HG03045 (cell line): Measurements from ENCODE around the gene HDAC5.
A peak's percentile ranks its signal among the peaks of the same experiment; 100 is the strongest.
"Not testable (repeated sequence)": the region's sequence is repeated elsewhere in the genome, so short reads cannot be mapped to it uniquely, and the experiment has no call there.

Source experiments
- ATAC-seq: cut with Tn5 transposase; IDR thresholded peaks from one replicate; pipeline ENCODE4 v1.9.1; 2021; ENCODE audit warnings: mild to moderate bottlenecking, moderate library complexity; ENCODE audit not compliant: unreplicated experiment

Gene HDAC5

GRCh38 chr17:44133918-44134476 is 10.6 kb upstream of the HDAC5 start:
- ATAC-seq, result no peak

- ATAC-seq, result no peak
Observed at GRCh38 chr17:44132275-44132821, 8.9 kb upstream of the HDAC5 start.

DNA sequence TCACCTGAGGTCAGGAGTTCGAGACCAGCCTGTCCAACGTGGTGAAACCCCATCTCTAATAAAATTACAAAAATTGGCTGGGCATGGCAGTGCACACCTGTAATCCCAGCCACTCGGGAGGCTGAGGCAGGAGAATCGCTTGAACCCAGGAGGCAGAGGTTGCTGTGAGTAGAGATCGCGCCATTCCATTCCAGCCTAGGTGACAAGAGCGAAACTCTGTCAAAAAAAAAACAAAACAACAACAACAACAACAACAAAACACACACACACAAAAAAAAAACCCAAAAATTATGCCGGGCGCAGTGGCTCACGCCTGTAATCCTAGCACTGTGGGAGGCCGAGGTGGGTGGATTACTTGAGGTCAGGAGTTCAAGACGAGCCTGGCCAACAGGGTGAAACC is 7.9 kb upstream of the HDAC5 start:
- ATAC-seq, result not testable (repeated sequence)

GRCh38 chr17:44130693-44131349 is 7.4 kb upstream of the HDAC5 start:
- ATAC-seq, result no peak

DNA sequence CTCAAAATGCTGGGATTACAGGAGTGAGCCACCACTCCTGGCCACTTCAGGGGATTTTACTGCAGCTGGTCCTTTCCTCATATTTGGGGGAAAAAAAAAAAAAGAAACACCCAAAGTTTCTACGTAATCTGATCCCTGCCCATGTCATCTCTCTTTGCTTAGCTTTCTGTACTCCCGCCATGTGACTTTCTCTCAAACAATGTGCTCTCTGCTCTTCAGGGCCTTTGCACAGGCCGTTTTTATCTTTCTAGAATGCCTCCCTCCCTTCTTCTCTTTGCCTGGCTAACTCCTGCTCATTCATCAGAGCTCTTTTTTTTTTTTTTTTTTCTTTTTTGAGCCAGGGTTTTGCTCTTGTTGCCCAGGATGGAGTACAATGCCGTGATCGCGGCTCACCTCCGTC is 4.9 kb upstream of the HDAC5 start:
- no peak for ATAC-seq

- ATAC-seq, result no peak
Observed at GRCh38 chr17:44124118-44124438, 637 bp upstream of the HDAC5 start.

- ATAC-seq, result peak; percentile 28
Observed at GRCh38 chr17:44122816-44123355, 555 bp downstream of the HDAC5 start.

DNA sequence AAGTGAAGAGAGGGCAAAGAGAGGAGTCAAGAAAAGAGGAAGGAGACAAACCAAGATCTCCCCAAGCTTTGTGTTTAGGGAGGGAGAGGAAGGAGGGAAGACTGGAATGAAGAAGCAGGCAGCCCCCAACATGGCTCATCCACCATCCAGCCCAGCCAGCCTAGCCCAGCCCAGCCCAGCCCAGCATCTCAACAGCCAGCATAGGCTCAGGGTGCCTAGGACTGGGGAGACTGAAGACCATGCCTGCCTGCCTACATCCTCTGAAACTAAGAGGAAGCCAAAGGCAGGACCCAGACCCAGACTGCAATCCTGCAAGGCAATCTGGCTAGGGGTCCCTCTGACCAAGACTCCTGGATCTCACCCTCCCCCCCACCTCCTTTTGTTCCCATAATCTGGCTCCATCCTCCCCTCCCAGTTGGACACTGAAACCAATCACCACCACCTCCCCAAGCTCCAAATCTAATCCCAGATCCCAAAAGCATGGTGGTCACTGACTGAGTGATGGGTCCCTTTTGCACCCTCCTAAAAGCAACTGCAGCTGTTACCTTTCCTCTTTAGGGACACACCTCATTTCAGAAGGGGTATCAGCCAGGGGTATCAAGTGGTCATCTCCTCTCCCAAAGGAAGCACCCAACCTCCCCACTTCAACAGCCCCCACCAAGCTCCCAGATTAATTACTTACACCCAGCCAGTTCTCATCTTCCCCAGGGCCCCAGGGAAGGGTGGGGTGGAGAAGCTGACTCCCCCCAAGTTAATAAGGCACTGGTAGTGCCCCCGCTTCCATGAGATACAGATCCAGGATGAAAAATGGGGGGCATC is 1.2 kb downstream of the HDAC5 start:
- ATAC-seq, result no peak

DNA sequence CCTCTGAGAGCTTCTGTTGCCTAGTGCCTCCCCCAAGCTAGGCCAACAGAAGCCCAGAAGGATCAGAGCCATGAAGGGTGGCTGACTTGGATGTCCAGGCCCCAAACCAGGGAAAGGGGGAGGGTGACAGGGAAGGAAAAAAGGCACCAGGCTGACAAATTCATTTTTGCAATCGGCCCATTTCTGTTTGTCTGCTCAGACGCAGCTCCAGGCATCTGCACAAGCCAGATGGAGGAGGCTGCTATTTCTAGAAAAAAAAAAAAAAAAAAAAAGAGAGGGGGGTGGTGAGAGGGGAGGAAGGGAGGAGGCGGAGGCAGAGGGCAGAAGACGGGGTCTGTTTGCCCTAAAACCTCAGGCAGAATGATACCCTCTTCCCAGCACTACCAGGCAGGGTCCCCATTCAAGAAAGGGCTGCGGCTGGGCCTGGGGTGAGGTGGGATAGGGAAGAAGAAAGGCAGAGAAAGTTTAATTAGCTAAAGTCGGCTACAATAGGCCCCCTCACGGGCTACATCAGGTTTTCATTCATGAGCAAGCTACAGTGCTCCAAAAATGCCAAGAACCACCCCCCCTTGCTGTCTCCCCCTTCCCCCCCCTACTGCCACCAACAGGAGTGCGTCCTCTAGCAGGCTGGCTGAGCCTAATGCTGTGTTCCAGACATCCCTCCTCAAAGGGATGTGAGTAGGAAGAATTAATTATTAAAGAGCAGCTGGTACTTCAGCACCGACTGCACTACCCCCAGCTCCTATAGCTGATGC is 2.4 kb downstream of the HDAC5 start:
- ATAC-seq, result no peak

GRCh38 chr17:44120281-44120680 is 3.2 kb downstream of the HDAC5 start:
- not testable (repeated sequence) for ATAC-seq

- no peak for ATAC-seq
Observed at GRCh38 chr17:44119798-44120197, 3.6 kb downstream of the HDAC5 start.

GRCh38 chr17:44119062-44119461 is 4.4 kb downstream of the HDAC5 start:
- no peak for ATAC-seq

DNA sequence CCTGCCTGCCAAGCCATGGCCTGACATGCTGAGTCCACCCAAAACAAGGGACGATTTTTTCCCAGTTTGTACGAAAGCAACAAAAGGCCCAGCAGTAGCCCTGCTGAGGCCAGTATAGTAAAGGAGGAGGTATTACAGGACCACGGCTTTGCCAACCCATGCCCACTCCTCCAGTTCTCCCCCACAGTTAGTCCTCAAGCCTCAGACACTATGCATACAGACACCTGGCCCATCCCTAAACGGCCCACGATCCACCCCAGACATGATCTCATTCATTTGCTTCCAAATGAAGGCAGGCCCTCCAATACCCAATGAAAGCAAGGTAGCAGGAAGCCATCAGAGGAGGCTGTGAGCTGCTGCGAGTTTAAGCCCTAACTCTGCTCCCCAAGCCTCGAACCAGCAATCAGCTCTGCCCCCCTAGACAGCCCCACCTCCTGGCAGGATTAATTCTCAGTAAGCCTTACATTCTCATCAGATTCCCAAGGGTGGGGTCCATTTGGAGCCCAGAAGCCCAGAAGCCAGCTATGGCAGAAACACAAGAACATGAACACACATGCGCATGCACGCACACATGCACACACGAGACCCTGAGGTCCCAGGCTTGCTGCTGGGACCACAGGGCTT is 4.9 kb downstream of the HDAC5 start:
- no peak for ATAC-seq

DNA sequence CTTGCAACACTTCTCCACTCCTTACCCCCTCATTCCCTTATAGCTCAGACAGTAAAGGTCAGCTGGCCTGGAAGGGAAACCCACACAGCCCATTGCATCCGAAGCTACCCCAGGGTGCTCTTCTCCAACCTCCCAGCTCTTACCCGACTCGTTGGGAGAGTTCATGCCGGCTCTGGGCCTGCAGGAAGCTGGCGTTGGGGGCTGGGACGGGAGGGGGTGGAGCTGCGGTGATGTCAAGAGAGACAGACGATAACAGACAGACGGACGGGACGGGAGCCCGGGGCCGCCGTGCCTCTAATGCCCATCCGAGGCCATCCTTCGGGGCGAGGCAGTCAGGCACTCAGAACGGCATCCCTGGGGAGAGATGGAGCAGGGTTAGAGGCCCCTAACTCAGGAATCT is 6.1 kb downstream of the HDAC5 start:
- no peak for ATAC-seq

DNA sequence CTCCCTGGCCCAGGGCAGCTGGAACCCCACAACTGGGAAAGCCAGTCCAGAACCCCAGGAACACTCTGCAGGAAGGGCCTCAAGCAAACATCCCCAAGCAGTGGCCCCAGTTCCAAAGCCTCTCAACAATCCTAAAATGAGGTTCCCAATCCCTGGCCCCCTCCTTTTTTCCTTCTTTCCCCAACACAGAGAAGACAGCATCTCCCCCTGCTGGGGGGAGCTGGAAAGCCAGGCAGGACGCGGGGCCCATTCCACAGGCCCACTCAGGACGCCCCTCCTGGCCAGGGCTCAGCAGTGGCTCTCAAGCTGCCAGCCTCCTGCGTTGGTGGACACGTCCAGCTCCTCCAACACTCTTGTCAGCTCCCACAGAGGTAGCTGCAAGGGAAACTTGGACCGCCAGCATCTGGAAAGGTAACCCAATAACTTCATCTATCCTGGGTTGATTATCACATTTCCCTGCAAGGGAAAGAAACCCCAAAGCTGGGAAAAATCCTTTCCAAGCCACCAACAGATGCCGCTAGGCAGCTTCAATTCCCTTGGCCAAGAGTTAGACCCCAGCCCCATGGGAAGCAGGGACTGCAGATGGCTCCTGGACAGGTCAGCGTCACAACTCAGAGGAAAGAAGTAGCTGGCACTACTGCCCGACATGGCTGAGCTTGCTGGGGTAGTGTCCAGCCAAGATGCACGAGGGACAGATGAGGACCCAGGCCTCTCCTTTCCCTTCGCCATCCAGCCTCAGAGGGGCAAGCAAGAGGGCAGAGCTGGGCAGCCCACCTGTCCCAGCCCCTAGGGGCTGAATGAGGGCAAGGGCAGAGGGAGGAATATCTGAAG is 7.6 kb downstream of the HDAC5 start:
- no peak for ATAC-seq

DNA sequence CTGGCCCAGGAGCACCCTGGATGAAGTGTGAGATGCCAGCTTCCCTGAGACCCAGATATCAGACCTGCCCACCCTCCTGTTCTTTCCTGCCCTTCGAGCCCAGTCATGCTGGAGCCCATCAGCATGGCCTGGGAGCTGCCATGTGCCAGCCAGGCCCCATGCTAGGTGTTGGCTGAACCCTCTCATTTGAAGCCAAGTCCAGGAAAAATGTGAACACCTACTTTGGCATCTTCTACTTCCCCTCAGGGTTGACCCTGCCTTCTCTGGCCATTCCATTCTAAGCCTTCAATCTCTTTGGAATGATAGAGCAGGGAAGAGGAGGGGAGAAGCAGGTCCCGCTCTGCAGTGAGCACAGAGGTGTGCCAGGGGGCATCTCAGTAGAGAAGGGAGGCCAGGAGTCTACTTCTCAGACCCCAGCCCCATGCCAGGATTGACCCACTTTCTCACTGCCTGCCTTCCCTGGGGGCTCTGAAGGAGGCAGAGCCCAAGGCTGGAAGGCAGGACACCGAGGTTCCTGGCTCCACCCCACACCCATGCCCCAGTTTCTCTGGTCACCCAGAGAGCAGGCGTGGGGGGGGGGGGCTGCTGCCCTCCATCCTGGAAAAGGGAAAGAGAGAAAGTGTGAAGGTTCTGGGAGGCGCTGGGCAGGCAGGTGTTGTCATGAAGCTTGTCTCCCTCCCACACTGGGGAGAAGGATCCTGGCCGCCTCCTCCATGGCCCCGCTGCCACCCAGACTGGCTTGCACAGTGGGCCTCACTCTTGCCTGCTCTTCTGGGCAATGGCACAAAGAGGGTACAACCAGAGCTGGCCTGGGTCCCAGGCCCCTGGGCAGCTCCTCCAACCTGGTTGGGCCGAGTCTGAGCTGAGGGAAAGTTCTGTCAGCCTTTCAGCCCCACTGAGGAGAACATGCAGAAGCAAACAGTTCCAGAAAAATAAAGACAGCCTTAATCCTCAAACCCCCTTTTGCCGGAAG is 9.3 kb downstream of the HDAC5 start:
- no peak for ATAC-seq

- ATAC-seq, result no peak
Observed at GRCh38 chr17:44113382-44113781, 10.1 kb downstream of the HDAC5 start.
